Measurements from ENCODE around the gene CC2D2B.

DNA sequence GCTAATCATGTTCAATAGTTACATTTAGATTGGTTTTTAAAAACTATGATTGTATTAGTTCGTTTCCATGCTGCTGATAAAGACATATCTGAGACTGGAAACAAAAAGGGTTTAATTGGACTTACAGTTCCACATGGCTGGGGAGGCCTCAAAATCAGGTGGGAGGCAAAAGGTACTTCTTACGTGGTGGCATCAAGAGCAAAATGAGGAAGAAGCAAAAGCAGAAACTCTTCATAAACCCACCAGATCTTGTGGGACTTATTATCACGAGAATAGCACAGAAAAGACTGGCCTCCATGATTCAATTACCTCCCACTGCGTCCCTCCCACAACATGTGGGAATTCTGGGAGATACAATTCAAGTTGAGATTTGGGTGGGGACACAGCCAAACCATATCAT is 34.1 kb upstream of the CC2D2B start:
- TF ChIP-seq, protein P1, sequence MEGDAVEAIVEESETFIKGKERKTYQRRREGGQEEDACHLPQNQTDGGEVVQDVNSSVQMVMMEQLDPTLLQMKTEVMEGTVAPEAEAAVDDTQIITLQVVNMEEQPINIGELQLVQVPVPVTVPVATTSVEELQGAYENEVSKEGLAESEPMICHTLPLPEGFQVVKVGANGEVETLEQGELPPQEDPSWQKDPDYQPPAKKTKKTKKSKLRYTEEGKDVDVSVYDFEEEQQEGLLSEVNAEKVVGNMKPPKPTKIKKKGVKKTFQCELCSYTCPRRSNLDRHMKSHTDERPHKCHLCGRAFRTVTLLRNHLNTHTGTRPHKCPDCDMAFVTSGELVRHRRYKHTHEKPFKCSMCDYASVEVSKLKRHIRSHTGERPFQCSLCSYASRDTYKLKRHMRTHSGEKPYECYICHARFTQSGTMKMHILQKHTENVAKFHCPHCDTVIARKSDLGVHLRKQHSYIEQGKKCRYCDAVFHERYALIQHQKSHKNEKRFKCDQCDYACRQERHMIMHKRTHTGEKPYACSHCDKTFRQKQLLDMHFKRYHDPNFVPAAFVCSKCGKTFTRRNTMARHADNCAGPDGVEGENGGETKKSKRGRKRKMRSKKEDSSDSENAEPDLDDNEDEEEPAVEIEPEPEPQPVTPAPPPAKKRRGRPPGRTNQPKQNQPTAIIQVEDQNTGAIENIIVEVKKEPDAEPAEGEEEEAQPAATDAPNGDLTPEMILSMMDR (IDR thresholded peaks at IDR 0.05; ENCODE audit: low read depth, low read length), result no peak
- TF ChIP-seq EZH2phosphoT487 (IDR thresholded peaks at IDR 0.05; ENCODE audit: low read depth), result no peak

All from OCI-LY3 (cell line).